DMS 273 (cell line): Measurements from ENCODE around the gene PALD1.

Experiments used
- DNase-seq: peaks from one replicate; lab custom pipeline; 2025; ENCODE audit not compliant: unreplicated experiment; lab: John Stamatoyannopoulos, UW

The PALD1 gene

DNA sequence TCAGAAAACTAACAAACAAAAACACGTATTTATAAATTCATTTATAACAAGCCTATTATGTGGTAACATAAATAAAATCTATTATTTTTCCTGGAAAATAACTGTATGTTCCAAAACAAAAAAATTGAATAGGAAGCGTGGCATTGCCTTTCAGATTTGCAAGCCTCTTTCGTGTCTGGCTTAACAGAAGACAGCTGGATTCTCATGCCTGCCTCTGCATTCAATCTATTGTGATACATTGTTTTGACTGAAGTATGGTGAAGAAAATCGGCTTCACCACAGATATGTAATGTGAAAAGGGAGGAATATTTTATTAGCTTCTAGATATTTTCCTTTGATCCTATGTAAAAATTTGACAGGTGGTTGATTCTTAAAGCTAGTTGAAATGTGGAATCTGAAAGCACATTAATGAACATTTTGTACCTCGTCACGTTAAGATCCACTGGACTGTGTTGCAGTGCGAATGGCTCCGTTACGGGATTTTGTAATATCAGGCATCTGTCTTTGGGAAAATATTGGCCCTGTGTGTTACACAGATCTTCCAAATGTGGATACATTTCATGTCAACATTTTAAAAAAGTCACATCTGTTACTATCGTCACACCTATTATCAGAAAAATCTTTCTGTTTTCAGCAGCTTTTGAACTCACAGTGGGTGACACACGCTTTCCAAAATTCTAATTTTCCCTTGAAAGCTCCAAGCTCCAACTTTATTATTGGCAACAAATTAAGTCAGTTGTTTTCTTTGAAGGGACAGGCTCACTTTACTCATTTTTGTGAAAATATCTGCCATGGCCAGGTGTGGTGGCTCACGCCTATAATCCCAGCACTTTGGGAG lies 26.2 kb downstream of the PALD1 start:
- DNase-seq: no peak

DNA sequence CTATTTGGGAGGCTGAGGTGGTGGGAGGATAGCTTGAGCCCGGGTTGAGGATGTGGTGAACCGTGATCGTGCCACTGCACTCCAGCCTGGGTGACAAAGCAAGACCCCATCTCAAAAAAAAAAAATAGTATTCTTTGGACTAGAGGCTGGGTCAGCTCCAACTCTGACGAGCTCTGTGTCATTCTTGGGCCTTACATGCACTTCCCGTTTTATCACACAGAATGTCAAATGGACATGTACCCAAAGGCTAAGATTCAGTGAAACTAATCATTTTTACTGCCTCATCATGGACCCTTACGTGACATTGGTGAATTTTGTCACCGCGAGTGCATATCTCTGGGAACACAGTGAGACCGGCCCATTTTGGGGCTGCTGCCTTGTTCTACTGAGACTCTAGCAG lies 27.3 kb downstream of the PALD1 start:
- DNase-seq: no peak

DNA sequence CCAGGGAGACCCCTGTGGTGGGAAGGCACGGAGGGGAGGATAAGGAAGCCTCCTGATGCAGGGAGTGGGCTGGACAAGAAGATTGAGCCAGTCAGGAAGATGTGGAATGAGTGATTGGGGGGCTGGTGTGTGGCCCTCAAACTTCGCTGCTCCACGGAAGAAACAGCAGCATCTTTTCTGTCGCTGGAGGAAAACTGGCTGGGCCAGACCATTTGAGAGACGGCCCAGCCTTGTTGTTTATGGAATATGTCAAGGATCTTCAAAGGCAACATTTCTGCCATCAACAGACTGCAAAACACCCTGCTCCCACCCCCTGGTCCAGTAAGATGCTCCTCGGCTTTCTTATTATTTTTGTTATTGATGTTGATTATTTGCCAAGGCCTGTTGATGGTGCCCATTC lies 29.4 kb downstream of the PALD1 start:
- DNase-seq: no peak

DNA sequence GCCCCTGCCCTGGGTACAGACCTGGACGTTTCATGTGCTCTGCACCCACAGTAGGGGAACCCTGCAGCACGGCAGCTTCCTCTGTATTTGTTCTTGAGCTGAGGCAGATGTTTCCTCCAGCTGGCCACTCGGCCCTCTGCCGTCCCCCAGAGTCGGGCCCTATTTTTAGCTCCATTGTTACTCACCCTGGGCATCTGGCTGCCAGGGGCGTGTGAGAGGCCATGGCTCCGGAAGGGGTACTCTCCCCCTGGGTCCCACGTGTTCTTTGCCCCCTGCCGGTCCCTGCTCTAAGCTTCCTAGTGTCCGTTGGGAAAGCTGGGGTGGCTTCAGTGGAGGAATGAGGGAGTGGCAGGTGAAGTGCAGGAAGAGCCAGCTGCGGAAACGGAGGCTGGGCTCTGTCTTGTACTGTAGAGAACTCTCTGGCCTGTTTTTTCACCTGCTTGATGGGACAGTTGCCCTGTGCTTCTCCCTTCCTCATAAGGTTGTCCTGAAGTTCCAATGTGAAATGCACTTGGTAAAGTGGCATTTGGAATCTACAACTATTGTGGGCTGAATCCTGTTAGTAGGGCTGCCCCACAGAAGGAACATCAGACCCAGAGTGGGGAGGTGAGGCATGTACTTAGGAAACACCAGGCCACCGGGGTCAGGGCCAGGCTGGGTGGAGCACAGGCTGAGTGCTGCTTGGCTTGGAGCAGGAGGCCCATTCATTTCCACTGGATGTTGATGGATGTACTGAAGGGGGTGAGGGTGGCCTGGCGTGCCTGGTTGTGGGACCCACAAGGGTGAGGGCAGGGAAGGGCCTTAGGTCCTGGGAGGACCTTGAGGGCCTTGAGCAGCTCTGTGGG lies 30.6 kb downstream of the PALD1 start:
- peak; percentile 80 for DNase-seq

DNA sequence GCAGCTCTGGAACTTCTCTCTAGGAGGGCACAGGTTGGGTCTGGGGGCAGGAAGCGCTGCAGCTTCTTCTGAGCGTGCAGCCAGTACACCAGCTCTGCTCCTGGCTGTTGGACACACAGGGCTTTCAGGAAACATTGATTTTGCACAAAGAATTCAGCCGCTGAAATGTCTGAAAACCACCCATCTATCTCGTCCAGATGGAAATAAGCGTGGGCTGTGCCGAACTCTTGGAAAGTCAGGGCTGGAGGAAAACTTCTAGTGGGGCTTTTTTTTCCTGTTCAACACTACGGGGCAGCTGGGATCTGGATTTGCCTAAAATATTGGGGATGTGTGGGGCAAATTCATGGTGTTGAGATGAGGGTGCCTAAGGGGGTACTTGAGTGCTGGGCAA lies 31.2 kb downstream of the PALD1 start:
- no peak for DNase-seq

DNA sequence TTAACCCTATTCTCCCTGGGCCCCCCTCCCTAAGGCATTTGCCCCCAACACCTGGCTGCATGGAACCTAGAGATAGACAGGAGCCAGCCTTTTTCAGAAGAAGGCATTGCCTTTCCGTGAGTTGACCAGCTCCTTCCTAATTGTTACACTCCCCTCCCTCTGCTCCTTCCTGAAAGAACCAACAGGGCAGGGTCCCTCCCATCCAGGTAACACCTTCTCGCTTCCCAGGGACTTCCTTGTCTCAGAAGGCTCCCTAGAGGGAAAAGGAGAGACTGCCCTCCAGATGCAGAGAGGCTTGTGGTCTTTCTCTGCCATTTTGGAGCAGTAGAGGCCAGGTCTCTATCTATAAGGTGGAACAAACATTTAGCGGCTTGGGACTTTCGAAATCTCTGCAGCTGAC lies 31.9 kb downstream of the PALD1 start:
- no peak for DNase-seq

DNA sequence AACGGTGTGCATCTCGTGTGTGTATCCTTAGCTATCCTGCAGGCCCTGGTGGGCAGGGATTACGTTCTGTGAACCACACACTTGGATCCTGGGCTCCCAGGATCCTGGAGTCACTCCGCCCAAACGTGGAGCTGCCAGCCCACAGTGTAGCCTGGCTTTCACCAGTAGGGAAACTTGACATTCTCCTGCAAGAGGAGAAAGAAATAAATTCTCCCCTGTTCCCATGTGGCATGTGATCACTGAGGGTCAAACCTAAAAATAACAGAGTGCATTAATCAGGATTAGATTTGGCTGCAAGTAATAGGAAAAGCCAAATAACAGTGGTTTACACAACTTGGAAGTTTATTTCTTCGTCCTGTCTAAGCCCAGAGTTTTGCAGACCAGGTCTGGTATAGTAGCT lies 32.3 kb downstream of the PALD1 start:
- DNase-seq: no peak

DNA sequence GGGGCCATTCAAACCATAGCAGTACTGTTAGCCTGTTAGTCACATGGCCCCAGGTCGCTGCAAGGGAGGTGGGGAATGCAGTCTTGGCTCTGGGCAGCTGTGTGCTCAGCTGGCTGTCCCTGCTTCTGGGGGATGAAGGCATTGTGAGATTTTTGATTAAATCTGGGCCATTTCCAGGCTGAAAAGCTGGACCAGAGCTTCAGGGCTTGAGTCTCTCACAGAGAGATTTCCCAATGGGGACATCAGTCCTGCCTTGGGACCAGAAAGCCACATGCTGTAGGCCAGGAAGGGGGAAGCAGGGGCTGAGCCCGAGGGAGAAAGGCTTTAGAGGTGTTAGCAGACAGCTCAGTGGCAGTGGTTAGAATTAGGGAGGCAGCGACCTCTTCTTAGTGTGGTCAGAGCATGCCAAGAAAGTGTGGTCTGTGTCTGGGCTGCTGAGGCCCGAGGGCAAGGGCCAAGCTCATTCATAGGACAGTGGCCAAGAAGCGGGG lies 33.6 kb downstream of the PALD1 start:
- no peak for DNase-seq

DNA sequence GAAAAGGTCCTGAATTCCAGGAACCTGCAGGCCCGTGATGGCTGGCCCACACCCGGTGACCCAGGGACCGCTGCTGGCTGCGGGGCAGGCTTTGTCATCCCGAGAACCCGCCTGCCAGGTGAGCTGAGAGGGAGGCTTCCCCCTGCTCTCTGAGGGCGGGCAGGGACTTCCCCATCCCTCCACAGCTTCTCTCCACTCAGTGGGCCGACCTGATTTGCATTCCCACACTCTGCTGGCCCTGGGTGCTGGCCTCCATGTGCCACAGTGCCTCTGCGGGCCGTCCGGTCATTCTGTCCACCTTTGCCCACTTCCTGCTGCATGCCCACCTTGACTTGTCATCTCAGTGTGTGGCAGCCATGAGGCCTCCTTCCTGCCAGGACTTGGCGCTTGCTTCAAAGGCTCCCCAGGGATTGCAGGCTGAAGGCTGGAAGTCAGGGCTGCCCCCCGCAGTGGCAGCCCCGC lies 35.3 kb downstream of the PALD1 start:
- DNase-seq: peak; percentile 9

DNA sequence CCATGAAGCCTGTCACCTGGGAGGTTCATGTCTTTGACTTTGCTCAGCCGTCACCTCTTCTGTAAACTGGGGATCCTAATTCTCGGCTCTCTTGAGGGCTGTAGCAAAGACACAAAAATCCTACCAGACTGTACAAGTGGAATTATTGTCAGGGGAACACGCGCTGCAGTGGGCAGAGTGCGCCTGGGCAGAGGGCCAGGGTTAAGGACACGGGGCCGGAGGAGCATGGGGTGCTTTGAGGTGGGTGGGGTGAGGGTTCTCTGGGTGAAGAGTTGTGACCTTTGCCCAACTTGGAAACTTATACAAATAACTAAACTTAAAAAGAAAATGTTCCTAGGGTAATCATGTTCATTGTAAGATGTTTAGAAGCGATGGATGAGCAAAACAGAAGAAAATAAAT lies 36.0 kb downstream of the PALD1 start:
- no peak for DNase-seq

DNA sequence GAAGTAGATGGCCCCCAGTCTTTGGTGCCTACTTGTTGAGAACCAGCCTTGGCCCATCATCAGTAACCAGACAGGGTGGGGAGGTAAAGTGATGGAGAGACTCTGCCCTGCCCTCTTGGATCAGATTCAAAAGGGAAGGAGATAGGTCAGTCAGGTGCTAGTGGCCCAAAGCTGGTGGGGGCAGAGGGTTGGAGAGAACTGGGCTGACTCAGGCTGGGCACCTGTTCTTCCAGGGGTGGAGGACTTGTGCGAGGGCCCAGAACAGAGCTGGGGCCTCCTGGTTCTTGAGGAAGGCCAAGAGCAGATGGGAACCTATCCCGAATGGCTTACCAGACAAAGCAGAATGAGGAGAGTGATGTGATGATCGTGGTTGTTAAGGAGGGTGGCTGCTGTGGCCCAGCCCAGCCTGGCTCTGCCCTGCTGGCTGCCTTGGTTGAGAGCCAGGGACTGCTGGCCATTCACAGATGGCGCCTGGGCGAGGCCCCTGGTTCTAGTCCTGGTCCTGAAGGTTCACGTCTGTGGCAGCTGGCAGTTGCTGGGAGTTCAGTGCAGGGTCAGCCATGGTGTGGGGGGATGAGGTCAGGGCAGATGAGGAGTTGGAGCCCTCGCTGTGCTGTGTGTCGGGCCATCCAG lies 36.6 kb downstream of the PALD1 start:
- peak; percentile 84 for DNase-seq

DNA sequence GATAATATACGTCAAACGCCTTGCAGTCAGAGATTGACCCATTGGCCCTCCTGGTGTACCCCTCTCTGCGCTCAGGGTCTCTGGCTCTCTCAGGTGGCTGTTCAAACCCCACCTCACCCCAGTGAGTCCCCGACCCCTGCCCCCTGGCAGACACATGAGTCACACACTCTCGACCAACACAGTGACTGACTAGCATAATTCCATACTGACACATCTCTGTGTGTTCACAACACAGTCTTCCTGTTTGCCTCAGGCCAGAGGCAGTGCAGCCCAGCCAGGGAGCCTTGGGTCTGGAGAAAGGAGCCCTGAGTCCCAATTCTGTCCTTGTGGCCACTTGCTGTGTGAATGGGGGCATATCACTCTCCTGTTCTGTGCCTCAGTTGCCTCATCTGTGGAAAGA lies 40.1 kb downstream of the PALD1 start:
- DNase-seq: no peak

DNA sequence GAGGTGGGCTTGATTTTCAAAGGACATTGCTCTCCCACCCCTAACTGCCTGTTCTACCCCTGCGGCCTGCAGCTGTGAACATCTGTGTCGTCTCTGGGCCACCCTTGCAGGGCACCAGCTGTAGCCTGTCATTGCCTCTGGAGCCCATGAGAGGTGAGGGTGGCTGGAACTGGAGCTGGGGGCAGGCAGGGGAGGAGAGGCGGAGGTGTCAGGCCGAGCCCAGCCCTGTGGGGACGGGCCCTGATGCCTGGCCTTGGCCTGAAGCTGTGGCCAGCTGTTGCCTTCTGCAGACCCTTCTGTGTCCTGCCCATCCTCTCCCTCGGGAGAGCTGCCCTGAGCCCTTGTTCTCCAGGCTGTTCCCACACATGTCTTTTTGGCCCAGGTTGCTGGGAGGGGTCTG lies 44.5 kb downstream of the PALD1 start:
- DNase-seq: no peak

DNA sequence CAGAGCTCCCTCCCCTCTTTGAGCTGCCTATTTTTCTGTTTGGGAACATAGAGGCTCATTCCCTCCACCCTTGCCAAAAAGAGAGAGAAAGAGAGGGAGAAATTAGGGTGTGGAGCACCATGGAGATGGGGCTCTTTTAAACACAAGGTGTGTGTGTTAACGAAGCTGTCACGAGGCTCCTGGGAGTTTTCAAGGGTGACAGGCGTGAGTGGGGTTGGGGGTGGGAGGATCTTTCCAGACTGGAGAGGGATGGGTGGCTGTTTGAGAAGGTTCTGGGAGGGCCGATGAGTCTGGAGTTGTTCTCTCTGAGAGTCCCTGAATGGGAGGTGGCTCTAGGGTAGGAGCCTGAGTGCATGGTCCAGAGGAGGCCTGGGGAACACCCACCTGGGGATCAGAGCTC lies 45.0 kb downstream of the PALD1 start:
- no peak for DNase-seq

DNA sequence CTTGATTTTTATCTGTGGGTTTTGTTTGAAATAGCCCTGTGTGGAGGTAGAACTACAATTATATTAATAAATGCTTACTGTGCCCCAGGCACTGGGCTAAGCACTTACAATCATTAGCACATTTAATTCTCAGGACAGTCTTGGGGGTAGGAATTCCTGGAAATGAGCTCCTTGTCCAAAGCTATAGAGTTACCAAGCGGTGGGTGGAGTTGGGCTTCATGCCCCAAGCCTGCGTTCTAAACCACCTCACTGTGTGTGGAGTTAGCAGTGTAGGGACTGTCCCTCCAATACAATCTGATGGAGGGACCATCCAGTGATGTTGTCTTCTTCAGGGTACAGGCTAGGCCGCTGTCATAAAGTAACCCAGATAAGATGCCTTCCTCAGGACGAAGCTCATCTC lies 49.7 kb downstream of the PALD1 start:
- no peak for DNase-seq

DNA sequence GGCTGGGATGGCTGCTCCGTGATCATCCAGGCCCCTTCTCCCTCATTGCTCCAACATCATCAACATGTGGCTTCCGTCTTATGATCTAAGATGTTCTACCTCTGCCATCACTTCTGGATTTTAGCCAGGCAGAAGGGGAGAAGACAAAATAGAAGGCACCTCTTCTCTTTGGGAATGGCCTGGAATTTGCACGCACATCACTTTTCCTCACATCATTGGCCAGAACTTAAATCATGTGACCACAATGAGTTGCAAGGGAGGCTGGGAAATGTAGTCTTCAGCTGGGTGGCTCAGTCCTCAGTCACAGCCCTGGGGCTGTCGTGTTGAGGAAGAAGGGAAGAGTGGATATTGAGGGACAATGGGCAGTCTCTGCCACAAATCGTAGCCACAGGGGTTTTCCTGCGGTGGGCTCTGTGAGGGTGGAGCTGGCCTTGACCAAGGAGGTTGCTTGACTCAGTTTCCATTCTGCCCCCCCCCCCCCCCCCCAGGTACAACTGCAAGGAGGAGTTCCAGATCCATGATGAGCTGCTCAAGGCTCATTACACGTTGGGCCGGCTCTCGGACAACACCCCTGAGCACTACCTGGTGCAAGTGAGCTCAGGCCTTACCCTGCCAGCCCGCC lies 50.3 kb downstream of the PALD1 start:
- DNase-seq: peak; percentile 56

DNA sequence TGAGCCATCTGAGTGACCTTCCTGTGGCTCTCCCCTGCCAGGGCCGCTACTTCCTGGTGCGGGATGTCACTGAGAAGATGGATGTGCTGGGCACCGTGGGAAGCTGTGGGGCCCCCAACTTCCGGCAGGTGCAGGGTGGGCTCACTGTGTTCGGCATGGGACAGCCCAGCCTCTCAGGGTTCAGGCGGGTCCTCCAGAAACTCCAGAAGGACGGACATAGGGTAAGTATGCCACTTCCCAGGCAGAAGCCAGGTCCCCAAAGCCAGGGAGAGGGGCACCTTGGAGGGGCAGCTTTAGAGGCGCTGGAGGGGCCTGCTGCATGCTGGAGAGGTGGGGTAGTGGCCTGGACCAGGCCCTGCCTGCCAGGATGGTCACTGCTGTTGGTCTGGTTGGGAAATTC lies 51.3 kb downstream of the PALD1 start:
- DNase-seq: no peak

DNA sequence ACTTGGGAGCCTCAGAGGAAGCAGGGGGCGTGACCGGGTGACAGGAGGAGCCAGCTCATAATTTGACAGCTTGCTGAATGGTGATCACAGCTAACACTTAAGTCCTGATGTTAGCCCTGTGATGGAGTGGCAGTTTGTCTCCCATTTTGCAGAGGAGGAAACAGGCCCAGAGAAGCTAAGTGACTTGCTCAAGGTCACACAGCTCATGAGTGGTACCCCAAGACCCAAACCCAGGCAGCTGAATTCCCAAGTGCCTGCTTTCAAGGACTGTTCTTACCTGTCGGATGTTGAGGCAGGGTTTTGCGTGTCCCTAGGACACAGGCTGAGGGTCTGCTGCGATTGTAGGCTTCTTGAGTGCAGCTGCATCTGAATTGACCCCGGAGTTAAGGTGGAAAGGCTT lies 51.7 kb downstream of the PALD1 start:
- DNase-seq: no peak

DNA sequence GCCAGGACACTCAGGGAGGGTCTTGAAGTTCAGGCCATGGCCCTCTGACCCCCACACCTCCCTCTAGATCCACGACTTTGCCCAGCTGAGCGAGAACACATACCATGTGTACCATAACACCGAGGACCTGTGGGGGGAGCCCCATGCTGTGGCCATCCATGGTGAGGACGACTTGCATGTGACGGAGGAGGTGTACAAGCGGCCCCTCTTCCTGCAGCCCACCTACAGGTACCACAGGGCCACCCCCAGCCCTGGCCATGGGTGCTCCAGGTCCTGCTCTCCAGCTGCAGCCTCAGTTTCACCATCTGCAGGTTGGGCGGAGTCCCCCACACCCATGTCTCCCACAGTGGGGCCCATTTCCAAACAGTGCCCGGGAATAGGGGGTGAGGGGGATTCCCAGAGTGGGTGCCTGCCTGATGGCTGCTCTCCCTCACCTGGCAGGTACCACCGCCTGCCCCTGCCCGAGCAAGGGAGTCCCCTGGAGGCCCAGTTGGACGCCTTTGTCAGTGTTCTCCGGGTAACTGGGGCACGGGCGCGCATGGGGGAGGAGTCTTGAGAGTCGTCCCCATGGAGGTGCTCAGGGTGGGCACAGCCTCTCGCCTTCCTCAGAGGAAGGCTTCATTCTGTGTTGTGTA lies 54.1 kb downstream of the PALD1 start:
- no peak for DNase-seq

DNA sequence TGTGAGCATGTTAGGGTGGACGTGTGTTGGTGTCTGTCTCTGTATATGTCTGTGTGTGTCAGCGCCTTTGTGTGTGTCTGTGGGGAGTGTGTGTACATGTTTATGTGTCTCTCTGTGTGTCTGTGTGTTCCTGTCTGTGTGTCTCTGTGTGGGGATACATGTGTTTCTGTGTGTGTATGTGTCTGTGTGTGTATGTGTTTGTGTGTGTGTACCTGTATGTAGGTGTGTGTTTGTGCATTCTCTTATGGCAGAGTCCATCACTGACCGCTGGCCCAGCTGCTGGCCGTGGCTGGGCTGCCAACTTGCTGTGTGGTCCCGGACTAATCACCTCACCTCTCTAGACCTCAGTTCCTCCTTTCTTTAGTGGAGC lies 54.6 kb downstream of the PALD1 start:
- DNase-seq: no peak

DNA sequence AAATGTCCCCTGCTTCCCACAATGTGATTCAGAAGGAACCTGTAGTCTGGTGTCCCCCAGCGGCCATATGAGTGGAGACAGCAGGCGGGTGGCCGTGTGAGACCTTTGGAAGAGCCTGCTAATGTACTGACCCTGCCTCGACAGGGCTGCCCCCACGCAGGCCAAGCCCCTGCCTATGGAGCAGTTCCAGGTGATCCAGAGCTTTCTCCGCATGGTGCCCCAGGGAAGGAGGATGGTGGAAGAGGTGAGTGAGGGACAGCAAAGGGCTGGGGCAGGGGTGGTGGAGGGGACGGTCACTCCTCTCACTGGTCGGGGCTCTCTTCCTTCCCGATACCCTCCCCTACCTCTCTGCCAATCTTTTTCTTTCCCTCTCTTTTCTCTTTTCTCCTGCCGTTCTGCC lies 55.7 kb downstream of the PALD1 start:
- no peak for DNase-seq
